HL-60 (cell line): ENCODE measurements around the gene LACRT.

Experiments
- DNase-seq, 2 experiments: peaks; one replicate each; pipeline ENCODE4 v3.0.0-alpha.2; 2010 to 2020; ENCODE audit warnings: low read depth in 1 of 2, low spot score in 1 of 2
- H3K27ac ChIP-seq: fragments of 250-450 bp; sonication (Bioruptor Pico); replicated peaks from 2 replicates; pipeline ENCODE4 v1.5.1; 2020; ENCODE audit warnings: mild to moderate bottlenecking, moderate library complexity
- H3K27me3 ChIP-seq: fragments of 250-450 bp; sonication (Bioruptor Pico); 2 replicates; pipeline ENCODE4 v1.5.1; 2021; ENCODE audit warnings: mild to moderate bottlenecking, moderate library complexity; ENCODE audit not compliant: insufficient read depth, poor library complexity, severe bottlenecking
- H3K4me3 ChIP-seq: replicated peaks from 2 replicates; pipeline ENCODE4 v1.5.1; 2011; ENCODE audit warnings: mild to moderate bottlenecking, control low read depth, low read length; ENCODE audit not compliant: insufficient read depth
- CTCF ChIP-seq: IDR thresholded peaks from one replicate; pipeline ENCODE4 v1.5.1; 2011; ENCODE audit warnings: low read length, control low read depth, inconsistent platforms; ENCODE audit not compliant: insufficient read depth
- GABPA ChIP-seq: IDR thresholded peaks from 2 replicates; pipeline ENCODE4 v1.6.1; 2012; ENCODE audit warnings: low read depth
- POLR2AphosphoS5 ChIP-seq: IDR thresholded peaks from 2 replicates; pipeline ENCODE4 v1.6.1; 2012; ENCODE audit warnings: low read depth
- SPI1 ChIP-seq: IDR thresholded peaks from 2 replicates; pipeline ENCODE4 v1.6.1; 2012; ENCODE audit warnings: low read depth, mild to moderate bottlenecking, borderline replicate concordance
- TF ChIP-seq, protein P1 (sequence below): IDR thresholded peaks from 2 replicates; pipeline ENCODE4 v1.6.1; 2012; ENCODE audit warnings: low read depth; ENCODE audit not compliant: insufficient replicate concordance

Gene LACRT

DNA sequence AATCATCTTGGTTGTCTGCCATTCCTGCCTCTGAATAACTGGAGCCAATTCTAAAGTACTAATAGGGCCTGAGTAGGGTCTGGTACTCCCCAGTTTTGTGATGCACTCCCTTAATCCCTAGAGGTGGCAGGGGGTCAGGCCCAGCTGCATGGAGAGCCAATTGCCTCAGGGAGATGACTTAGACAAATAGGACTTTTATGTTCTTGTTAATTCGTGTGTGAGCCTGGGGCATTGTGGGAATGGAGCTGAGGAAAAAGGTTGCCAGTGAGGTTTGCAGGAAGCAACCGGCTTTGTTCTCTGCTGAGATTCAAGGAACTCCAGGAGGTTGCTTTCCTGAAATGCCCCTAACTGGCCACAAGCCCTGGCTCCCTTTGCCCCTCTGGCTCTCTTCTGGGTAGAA lies 20.2 kb upstream of the LACRT start:
- no peak for DNase-seq
- no peak for TF ChIP-seq GABPA
- TF ChIP-seq, protein P1, sequence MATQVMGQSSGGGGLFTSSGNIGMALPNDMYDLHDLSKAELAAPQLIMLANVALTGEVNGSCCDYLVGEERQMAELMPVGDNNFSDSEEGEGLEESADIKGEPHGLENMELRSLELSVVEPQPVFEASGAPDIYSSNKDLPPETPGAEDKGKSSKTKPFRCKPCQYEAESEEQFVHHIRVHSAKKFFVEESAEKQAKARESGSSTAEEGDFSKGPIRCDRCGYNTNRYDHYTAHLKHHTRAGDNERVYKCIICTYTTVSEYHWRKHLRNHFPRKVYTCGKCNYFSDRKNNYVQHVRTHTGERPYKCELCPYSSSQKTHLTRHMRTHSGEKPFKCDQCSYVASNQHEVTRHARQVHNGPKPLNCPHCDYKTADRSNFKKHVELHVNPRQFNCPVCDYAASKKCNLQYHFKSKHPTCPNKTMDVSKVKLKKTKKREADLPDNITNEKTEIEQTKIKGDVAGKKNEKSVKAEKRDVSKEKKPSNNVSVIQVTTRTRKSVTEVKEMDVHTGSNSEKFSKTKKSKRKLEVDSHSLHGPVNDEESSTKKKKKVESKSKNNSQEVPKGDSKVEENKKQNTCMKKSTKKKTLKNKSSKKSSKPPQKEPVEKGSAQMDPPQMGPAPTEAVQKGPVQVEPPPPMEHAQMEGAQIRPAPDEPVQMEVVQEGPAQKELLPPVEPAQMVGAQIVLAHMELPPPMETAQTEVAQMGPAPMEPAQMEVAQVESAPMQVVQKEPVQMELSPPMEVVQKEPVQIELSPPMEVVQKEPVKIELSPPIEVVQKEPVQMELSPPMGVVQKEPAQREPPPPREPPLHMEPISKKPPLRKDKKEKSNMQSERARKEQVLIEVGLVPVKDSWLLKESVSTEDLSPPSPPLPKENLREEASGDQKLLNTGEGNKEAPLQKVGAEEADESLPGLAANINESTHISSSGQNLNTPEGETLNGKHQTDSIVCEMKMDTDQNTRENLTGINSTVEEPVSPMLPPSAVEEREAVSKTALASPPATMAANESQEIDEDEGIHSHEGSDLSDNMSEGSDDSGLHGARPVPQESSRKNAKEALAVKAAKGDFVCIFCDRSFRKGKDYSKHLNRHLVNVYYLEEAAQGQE: no peak
- Histone ChIP-seq H3K27me3 (peaks cover 4% of the 10 kb centered on the region), H3K4me3 (no peak overlapping the region), H3K27ac (no peak overlapping the region)

DNA sequence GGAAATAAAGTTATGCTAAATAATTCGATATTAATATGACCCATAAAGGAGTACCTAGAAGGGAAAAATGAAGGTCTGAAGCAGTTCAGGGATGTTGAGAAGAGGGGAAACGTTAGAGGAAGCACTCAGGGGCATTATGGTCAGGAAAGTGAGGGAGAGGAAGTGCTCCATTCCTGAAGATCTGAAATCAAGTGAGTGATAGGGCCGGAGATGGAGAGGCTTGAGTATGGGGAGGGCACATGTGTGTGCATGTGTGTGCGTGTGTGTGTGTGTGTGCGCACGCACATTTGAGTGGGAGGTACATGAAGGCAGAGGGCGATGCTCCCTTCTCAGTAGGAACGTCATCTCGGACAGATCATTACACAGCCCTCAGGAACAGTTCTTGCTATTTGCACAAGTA lies 18.3 kb upstream of the LACRT start:
- Histone ChIP-seq H3K27ac (no peak overlapping the region), H3K4me3 (no peak overlapping the region), H3K27me3 (peaks cover 6% of the 10 kb centered on the region)
- TF ChIP-seq SPI1 (no peak), POLR2AphosphoS5 (no peak)
- no peak for DNase-seq

GRCh38 chr12:54650889-54651288 lies 16.2 kb upstream of the LACRT start:
- TF ChIP-seq, protein P1: no peak
- TF ChIP-seq CTCF: no peak
- no peak for TF ChIP-seq SPI1
- no peak for TF ChIP-seq POLR2AphosphoS5
- TF ChIP-seq GABPA: no peak
- Histone ChIP-seq H3K4me3 (no peak overlapping the region), H3K27me3 (peaks cover 3% of the 10 kb centered on the region), H3K27ac (no peak overlapping the region)
- DNase-seq: no peak

GRCh38 chr12:54650409-54650808 lies 15.7 kb upstream of the LACRT start:
- no peak for TF ChIP-seq GABPA

DNA sequence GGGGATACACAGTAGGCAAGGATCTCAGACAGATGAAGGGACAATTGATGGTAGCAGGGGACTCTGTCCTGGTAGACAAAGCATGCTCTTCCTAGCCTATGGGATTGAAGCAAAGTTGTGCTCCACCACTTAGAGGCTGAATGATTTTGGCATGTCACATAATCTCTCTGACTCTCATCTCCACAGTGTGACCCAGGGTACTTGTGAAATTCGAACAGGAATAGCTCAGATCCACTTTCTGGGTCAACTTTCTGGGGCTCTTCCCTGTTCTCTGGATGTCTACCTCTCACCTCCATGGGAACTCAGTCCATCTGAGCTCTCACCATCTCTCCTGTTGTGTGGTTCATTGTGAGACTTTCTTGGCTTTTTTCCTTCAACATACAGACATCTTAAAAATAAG lies 15.1 kb upstream of the LACRT start:
- DNase-seq: no peak
- no peak overlapping the region for H3K4me3 ChIP-seq
- no peak overlapping the region for H3K27ac ChIP-seq
- H3K27me3 ChIP-seq: peaks cover 3% of the 10 kb centered on the region
- TF ChIP-seq, protein P1: no peak
- no peak for TF ChIP-seq POLR2AphosphoS5

More at GRCh38 chr12:54650409-54650808, 15.7 kb upstream of the LACRT start:
- no peak for DNase-seq
- no peak overlapping the region for H3K27ac ChIP-seq
- no peak overlapping the region for H3K4me3 ChIP-seq
- H3K27me3 ChIP-seq: peaks cover 3% of the 10 kb centered on the region
